GM08714 (cell line): ENCODE measurements around the gene RGS12.

Experiments used
- H3K4me3 ChIP-seq: fragments of 200-500 bp; sonication (Bioruptor generic); 2 replicates; pipeline ENCODE4 v1.5.1; 2014; ENCODE audit warnings: mild to moderate bottlenecking, low read length, inconsistent platforms
- ZNF274 ChIP-seq: IDR thresholded peaks from 2 replicates; pipeline ENCODE4 v1.6.1; 2012; ENCODE audit warnings: mild to moderate bottlenecking, low read depth, low read length

The RGS12 gene

DNA sequence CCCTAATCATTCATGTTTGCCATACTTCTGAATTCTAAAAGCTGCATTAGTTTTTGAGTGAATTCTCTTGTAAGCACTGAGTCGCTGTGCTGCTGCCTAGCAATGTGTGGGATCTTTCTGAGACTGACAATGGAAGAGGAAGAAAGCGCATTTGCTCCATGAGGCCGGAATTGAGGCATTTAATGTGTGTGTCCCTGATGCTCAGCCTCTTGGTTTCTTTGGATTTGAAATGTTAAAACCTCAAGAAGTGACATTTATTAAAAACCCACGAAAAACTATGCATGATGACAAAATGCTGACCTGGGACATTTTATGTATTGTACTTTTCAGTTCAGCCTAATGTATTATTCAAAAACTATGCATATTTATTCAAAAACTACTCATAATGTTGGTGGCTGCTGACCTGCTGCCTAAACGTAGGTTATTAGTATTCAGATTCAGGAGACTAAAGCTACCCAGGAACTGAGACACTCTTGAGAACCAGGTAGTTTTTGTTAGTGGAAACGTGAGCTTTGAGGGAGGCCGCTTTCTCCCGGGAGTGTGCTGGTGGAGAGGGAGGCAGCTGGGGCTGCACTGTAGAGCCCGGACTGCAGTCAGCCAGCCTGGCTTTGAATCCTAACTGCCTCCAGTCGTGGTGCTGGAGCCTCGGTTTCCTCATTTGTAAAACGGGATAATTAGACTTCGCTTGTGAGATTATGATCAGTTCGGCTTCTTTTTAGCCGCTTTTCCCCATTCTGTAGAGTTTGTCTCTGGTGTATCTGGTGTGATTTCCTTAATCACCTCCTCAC, 11.3 kb downstream of the RGS12 start:
- no peak overlapping the region for H3K4me3 ChIP-seq
- TF ChIP-seq ZNF274: no peak

DNA sequence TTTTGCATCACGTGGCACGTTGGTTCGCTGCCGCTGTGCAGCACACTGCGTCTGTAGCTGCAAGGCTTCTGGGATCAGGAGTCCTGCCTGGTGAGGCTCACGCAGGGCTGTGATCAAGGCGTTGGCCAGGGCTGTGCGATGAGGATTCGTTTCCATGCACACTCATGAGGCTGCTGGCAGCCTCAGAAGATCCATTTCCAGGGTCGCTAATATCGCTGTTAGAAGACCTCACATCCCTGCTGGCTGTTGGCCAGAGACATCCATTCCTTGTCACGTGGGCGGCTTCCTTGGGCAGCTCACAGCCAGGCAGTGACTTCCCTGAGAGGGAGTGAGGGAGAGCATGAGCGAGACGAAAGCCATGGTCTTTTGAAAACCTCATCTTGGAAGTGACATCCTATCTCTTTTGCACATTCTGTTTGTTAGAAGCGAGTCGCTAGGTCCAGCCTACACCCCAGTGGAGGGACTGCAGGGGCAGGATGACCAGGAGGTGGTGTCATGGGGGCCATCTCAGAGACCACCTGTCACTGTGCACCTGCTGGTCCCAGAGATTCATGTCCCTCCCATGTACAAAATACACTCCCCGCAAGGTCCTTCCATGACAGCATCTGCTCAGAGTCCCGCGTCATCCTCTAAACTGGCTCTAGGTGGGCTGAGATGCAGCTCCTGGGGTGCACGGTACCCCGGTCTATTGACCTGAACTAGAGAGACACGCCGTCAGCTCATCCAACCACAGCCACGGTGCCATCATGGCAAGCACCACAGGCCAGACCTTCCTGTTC, 12.2 kb downstream of the RGS12 start:
- no peak overlapping the region for H3K4me3 ChIP-seq

DNA sequence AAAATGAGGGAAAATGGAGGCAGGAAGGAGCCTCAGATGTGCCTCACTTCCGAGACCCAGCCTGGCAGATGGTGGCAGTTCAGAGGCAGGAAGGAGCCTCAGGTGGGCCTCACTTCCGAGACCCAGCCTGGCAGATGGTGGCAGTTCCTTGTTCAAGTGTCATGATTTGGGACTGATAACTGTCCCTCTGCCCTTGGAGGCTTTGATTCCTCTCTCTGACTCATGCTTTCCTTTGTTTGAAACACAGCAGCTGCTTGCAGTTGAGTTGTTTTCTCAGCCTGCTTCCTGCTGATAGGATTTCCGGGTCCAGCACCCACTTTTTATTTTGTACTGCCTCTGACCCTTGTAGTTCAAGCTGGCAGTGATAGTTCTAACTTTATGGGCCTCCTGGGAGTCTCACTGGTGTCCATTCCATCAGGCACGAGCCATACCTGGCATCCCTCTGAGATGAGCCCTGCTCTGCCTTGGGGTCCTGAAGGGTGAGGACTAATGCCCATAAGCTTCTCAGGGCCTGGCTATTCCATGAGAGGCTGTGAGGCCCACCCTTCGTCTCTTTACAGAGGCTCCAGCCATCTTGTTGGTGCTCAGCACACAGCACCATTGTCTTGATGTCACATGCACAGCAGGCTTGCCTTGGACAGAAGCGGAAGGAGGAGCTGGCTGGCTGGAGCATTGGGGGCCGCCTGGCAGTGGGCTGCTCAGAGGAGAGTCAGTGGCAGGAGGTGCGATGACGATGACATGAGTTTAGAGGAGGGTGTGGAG, 13.0 kb downstream of the RGS12 start:
- TF ChIP-seq ZNF274: no peak
- H3K4me3 ChIP-seq: no peak overlapping the region

More for the DNA sequence above, 12.2 kb downstream of the RGS12 start:
- TF ChIP-seq ZNF274: no peak

DNA sequence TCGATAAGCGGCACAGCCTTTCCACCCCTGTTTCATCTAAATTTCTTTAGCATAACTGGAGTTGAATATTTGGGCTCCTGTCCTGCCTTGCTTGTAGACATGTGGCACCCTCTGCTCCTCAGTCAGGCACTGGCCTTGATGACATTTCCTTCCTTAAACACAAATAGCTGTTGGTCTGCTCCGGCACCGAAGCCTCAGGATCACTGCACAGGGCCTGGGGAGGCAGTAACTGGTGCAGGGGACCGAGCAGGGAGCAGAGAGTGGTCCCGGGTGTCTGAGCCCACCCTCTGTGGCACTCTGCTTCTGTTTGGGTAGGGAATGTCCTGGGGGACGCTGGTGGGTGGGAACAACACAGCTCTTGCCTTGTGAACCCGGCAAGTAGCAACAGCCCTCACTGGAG, 13.6 kb downstream of the RGS12 start:
- H3K4me3 ChIP-seq: no peak overlapping the region
- TF ChIP-seq ZNF274: no peak

- no peak for TF ChIP-seq ZNF274
- no peak overlapping the region for H3K4me3 ChIP-seq
Measured at GRCh38 chr4:3307060-3307459, 14.2 kb downstream of the RGS12 start.

- H3K4me3 ChIP-seq: no peak overlapping the region
- TF ChIP-seq ZNF274: no peak
Measured at GRCh38 chr4:3307486-3307885, 14.7 kb downstream of the RGS12 start.

- no peak for TF ChIP-seq ZNF274
- H3K4me3 ChIP-seq: no peak overlapping the region
Measured at GRCh38 chr4:3307891-3308575, 15.2 kb downstream of the RGS12 start.

DNA sequence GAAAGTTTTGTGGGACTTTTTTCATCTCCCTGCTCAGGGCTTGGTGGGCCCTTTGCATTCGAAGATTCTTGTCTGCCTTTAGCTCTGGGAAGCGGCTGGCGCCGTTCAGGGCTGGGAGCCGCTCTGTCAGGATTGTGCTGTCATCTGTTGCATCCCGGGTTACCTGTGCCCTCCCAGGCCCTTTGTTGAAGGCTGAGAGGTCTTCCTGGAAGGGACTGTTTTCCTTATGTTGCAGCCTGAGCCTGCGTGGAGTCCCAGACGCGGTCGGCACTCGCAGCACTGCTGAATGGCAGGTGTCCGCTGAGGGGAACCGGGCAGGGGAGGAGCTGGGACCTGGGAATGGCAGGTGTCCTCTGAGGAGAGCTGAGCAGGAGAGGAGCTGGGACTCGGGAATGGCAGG, 15.9 kb downstream of the RGS12 start:
- H3K4me3 ChIP-seq: no peak overlapping the region
- TF ChIP-seq ZNF274: no peak

DNA sequence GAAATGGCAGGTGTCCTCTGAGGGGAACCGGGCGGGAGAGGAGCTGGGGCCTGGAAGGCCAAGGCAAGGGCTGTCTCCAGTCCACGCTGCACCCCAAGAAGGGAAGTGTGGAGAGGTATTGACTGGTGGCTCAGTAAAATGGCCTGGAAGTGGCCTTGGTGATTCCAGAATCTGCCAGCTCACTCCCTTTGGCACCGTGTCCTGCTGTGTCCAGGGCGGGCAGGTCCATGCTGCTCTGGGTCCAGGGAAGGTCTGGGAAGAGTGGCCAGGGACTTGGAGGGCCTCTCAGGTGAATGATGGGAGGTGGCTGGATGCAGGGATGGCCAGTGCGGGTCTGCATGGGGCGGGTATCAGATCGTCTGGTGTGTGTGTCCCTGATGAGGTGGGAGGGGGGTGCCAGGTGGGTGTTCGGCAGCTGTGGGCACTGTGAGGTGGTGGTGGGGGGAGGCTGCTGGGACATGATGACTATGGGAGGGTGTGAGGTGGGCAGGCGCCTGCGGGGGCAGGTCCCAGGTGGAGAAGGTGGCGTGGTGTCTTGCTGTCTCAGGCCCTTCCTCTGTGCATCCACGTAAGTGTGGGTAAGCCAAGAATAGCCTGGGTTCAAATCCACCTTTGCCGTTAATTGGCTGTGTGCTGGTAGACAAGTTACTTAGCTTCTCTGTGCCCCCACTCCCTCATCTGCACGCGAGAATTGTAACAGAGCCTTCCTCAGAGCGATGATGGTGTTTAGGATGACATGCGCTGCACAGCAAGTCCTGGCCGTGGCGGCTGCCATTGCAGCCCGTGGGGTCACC, 17.7 kb downstream of the RGS12 start:
- TF ChIP-seq ZNF274: no peak
- H3K4me3 ChIP-seq: no peak overlapping the region

DNA sequence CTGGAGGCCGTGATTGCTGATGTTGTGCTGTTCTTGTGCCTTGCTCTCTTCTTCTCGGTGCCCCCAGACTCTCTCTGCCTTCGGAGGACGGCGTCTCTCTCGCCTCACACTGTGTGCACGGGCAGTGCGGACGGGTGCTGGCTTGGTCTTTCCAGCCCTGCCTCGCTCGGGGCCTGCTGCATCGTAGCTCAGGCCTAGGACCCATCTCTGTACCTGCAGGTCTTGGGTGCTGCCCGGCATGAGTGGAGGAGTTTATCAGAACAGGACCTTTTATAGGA, 18.2 kb downstream of the RGS12 start:
- H3K4me3 ChIP-seq: no peak overlapping the region
- no peak for TF ChIP-seq ZNF274

- H3K4me3 ChIP-seq: no peak overlapping the region
- no peak for TF ChIP-seq ZNF274
Measured at GRCh38 chr4:3311489-3312171, 18.8 kb downstream of the RGS12 start.

DNA sequence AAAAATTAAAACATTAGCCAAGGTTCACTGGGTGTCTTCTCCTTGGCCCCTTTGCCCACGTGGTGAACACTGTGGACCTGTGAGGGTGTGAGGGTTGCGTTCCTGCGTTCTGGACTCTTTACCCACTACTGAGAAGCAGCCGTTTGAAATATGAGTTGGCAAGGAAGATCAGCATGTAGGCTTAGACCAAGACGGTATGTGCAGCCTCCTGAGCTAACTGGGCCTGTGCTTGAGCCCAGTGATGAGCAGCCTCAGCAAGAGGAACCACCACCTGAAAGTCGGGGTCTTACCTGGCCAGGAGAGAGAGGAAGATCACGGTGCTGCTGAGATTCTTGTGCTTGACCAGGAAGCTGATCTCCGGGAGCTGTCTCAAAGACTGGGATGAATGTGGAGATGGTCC, 19.5 kb downstream of the RGS12 start:
- no peak for TF ChIP-seq ZNF274
- H3K4me3 ChIP-seq: no peak overlapping the region

DNA sequence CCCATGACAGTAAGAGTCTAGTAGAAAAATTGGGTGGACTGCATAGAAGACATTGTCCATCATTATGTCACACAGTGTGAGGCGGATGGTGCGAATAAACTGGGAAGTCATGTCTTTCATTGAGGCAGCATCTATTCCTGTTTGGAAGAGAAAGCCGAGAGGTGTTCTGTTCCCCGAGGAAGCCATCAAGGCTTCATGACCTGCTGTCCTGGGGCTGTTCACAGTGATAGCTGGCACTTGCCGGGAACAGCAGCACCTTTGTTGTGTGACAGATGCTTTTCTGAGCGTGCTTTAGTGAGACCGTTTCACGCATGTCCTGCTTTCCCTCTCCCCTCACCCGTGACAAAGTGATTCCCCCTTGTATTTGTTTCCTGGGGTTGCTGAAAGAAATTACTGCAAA, 20.3 kb downstream of the RGS12 start:
- no peak for TF ChIP-seq ZNF274
- H3K4me3 ChIP-seq: no peak overlapping the region
